Keratinocyte (primary cell): ENCODE data around the gene TBX21.

ENCODE experiments used
- EZH2 ChIP-seq: IDR thresholded peaks from one replicate; pipeline ENCODE4 v1.6.1; 2012; ENCODE audit warnings: inconsistent platforms, mild to moderate bottlenecking, low read length, moderate library complexity
- TF ChIP-seq, protein P1 (sequence below), 3 experiments: IDR thresholded peaks in 1 of 3; conservative IDR thresholded peaks in 1 of 3; optimal IDR thresholded peaks in 1 of 3; 2 replicates in 2 of 3; 3 replicates in 1 of 3; pipeline versions ENCODE3 to v1.5.1; 2011; ENCODE audit warnings: low read length in 3 of 3, mild to moderate bottlenecking in 3 of 3, moderate library complexity in 2 of 3, control low read depth in 1 of 3, inconsistent platforms in 1 of 3; ENCODE audit not compliant: insufficient read depth in 2 of 3; ENCODE audit errors: extremely low read depth in 1 of 3

DNA sequence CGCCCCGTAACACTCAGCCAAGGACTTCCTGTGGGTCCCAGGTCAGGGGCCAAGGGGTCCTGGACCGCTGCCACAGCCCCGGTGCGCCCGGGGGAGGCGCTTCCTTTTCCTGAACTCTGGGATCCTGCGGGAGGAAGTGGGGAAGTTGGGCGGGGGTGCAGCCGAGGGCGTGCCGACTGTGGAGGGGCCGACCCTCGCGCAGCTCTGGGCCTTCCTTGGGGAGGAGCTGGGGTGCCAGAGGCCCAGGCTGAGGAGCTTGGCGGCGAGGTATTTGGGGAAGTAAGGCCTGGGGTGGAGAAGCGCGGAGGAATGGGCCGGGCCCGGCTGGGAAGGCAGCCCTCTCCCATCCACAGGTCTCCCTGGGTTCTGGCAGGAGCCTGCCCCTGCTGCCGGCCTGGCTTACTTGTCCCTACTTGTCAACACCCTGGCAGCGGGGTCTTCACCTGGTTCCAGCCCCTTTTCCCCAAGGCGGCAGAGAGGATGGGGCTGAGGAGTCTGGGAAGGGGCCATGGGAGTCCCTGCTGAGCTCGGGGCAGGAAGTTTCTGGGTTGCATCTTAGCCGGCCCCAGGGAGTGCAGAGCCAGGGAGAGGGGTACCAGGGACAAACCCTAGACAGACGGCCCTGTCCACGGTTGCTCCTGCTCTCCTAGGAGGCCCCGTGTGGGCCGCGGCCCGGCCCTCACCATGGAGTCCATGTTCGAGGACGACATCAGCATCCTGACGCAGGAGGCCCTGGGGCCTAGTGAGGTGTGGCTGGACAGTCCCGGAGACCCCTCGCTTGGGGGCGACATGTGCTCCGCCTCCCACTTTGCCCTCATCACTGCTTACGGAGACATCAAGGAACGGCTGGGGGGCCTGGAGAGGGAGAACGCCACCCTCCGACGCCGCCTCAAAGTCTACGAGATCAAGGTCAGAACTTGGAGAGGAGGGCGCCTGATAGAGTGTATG, 37.3 kb upstream of the TBX21 start:
- TF ChIP-seq, protein P1, sequence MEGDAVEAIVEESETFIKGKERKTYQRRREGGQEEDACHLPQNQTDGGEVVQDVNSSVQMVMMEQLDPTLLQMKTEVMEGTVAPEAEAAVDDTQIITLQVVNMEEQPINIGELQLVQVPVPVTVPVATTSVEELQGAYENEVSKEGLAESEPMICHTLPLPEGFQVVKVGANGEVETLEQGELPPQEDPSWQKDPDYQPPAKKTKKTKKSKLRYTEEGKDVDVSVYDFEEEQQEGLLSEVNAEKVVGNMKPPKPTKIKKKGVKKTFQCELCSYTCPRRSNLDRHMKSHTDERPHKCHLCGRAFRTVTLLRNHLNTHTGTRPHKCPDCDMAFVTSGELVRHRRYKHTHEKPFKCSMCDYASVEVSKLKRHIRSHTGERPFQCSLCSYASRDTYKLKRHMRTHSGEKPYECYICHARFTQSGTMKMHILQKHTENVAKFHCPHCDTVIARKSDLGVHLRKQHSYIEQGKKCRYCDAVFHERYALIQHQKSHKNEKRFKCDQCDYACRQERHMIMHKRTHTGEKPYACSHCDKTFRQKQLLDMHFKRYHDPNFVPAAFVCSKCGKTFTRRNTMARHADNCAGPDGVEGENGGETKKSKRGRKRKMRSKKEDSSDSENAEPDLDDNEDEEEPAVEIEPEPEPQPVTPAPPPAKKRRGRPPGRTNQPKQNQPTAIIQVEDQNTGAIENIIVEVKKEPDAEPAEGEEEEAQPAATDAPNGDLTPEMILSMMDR (optimal IDR thresholded peaks at IDR 0.05 in 1 of 3, IDR thresholded peaks at IDR 0.05 in 1 of 3, conservative IDR thresholded peaks at IDR 0.05 in 1 of 3; ENCODE audit: extremely low read depth in 1 of 3, insufficient read depth in 2 of 3, low read length in 3 of 3), result no peak
- no peak for TF ChIP-seq EZH2
